HG03103 (cell line): Measurements from ENCODE around the gene FABP2.
"Not testable (repeated sequence)": the region's sequence is repeated elsewhere in the genome, so short reads cannot be mapped to it uniquely, and the experiment has no call there.

Experiments used
- ATAC-seq: cut with Tn5 transposase; IDR thresholded peaks from one replicate; pipeline ENCODE4 v1.9.1; 2021; ENCODE audit warnings: low read depth; ENCODE audit not compliant: unreplicated experiment

Gene FABP2

GRCh38 chr4:119314356-119314755 lies 7.6 kb downstream of the FABP2 start:
- peak; percentile 51 for ATAC-seq

DNA sequence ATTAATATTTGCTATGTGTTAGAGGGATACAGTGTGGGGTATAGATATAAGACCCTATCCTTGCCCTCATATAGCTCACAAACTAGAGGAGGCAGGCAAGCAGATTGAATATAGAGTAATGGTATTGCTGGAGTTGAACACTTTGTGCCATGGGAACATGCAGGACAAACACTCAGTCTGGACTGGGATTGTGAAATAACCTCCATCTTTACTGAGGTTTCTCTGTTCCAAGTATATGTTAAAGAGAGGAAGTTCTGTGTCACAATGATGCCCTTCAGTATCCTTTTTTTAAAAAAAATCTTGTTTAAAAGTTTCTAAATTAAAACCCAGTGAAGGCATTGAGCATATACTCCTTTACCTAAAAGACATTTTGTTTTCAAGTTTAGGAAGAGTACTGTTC lies 8.7 kb downstream of the FABP2 start:
- no peak for ATAC-seq

GRCh38 chr4:119310826-119311225 lies 11.1 kb downstream of the FABP2 start:
- ATAC-seq, result no peak

DNA sequence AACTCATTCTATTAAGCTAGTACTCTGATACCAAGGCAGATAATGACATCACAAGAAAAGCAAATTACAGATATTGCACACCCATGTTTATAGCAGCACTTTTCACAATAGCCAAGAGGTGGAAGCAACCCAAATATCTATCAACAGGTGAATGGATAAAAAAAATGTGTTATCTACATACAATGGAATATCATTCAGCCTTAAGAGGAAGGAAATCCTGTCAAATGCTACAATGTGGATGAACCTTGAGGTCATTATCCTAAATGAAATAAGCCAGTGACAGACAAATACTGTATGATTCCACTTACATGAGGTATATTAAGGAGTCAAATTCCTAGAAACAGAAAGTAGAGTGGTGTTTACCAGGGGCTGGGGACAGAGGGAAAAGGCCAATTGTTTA lies 14.3 kb downstream of the FABP2 start:
- ATAC-seq, result no peak

- no peak for ATAC-seq
Observed at GRCh38 chr4:119304431-119304830, 17.5 kb downstream of the FABP2 start.

GRCh38 chr4:119303587-119304305 lies 18.2 kb downstream of the FABP2 start:
- no peak for ATAC-seq

GRCh38 chr4:119302073-119302832 lies 19.7 kb downstream of the FABP2 start:
- ATAC-seq, result no peak

GRCh38 chr4:119300101-119300978 lies 21.6 kb downstream of the FABP2 start:
- ATAC-seq, result peak; percentile 97

DNA sequence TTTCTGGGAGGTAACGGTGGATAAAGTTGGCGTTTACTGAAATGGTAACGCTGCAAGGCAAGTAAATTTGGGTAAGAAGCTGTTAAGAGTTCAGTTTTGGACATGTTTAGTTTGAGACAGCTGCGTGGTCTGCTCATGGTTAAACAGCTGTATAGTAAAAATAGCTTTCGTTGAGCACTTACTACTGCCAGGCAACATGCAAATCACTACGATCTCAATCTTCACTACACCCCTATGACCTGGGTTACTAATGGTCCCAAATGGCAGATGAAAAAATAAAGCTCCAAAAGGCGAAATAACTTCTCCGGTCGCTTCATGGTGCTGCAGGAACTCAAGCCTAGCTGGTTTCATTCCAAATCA lies 22.2 kb downstream of the FABP2 start:
- peak; percentile 44 for ATAC-seq

GRCh38 chr4:119299260-119299671 lies 22.7 kb downstream of the FABP2 start:
- no peak for ATAC-seq

- ATAC-seq, result no peak
Observed at GRCh38 chr4:119297795-119298194, 24.1 kb downstream of the FABP2 start.

DNA sequence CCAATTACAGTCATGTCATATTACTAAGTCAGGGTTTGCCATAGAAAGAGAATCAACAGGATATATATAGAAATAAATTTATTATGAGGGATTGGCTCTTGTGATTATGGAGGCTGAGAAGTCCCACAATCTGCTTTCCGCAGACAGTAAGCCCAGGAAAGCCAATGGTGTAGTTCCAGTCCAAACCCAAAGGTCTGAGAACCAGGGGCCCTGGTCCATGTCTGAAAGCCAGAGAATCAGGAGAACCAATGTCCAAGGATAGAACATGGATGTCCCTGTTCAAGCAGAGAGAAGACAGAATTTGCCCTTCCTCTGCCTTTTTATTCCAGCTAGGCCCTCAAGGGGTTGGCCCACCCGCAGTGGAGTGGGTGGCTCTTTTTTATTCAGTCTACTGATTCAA lies 25.6 kb downstream of the FABP2 start:
- ATAC-seq, result no peak

GRCh38 chr4:119290598-119290997 lies 31.3 kb downstream of the FABP2 start:
- ATAC-seq, result no peak

DNA sequence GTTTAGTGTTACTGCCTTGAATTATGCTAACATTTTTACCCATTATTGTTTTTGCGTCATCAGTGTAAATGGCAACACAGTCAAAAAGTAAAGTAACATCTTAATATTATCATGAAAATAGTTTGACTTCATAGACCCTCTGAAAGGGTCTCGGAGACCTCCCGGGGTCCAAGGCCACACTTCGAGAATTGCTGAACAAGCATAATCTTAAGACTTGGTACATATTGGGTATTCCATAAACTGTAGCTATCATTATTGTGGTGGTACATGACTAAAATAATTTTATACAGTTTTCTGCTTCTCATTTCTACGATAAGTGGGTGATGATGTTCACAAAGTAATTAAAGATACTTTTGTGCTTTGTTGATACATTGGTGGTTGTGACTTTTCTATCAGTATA lies 32.6 kb downstream of the FABP2 start:
- ATAC-seq, result no peak

DNA sequence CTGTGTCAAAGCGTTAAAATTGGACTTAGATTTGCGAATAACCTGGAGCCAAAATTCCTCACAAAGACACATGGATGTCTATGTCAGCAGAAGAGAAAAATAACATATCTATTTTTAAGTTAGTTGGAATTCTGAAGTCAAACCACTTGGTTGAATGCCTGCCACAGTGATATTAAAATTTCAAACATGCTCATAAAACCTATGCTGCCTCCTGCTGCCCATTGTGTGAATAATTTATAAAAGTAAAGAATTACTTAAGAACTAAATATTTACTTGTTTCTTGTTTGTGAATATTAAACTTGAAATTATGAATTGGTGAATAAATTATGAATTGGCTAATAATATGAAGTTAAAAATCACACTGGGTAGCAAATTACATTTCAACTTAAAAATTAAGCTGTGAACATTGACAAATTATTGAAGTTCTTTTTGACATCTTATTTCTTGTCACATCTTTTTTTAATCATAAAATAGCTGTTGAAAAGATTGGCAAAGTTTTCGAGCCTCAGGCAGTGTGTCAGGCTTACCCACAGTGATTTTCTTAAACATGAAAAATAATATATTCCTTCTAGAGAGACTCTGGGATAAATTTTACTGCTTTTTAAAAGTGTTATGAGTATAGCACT lies 35.4 kb downstream of the FABP2 start:
- ATAC-seq, result no peak

DNA sequence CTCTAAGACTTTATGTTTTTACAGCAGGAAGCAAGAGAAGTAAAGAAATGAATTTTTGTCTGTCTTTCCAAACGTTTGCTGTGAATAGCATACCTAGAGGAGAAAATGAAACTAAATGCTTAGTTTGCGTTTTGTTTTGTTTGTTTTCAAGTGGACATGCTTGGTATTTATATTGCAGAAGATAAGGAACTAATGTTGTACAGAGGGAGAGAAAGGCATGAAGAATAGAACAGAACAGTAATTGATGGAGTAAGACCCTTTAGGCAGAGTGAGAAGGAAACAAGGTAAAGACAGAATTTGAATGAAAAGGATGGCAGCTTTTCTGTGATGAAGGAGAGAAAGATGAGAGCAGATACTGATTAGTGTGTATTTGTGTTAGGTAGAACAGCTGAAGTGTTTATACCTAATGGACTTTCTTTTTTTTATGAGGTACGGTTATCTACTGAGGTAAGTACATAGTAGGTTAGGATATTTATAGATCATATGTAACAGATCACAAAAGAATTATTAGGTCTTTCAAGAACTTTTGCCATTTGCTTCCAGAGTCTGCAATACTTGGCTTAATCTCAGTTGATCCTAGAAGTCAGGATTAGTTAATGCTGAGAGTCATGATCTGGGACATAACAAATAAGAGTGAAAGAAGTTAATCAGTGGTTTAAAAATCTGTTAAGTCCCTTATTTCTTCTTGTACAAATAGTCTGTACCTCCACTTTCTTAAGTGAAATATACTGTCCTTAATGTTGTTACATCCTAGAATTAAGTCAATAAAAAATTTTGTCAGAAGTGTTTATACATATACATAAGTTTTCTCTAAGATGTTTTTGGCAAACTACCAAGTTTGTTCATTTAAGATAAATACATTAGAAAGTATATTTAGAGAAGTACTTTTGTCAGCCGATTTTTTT lies 36.8 kb downstream of the FABP2 start:
- ATAC-seq, result peak; percentile 65

DNA sequence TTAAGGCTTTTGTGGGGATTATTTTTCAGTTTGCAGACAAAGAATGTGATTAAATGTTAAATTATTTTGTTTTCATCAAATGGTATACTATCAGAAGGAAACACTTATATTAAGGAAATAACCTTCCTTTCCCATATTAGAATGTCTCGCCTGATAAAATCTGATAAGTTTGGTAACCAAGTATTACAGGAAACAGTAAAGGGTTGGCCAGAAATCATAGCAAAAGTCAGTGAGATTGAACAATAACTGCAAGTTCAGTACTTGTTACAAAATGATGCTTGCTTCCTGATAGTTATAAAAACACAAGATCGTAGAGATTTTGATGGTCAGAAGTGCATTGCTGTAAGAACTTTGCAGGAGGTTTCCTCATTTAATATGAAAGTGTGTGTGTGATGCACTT lies 40.5 kb downstream of the FABP2 start:
- ATAC-seq, result no peak

GRCh38 chr4:119279945-119280344 lies 42.0 kb downstream of the FABP2 start:
- not testable (repeated sequence) for ATAC-seq

DNA sequence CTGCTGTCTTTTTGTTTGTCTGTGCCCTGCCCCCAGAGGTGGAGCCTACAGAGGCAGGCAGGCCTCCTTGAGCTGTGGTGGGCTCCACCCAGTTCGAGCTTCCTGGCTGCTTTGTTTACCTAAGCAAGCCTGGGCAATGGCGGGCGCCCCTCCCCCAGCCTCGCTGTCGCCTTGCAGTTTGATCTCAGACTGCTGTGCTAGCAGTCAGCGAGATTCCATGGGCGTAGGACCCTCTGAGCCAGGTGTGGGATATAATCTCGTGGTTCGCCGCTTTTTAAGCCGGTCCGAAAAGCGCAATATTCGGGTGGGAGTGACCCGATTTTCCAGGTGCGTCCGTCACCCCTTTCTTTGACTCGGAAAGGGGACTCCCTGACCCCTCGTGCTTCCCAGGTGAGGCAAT lies 42.4 kb downstream of the FABP2 start:
- ATAC-seq, result not testable (repeated sequence)
